Measurements from ENCODE around the gene TUBB3. TPM values are rescaled to one million over a fixed set of nuclear protein-coding genes. Genes with fewer than 3 reads are reported as not detected.
"Not testable (repeated sequence)": the region's sequence is repeated elsewhere in the genome, so short reads cannot be mapped to it uniquely, and the experiment has no call there.

TUBB3 gene
- total and polyA plus RNA-seq, 2 experiments from 2014 or later = 4.6 to 7.5 TPM

DNA sequence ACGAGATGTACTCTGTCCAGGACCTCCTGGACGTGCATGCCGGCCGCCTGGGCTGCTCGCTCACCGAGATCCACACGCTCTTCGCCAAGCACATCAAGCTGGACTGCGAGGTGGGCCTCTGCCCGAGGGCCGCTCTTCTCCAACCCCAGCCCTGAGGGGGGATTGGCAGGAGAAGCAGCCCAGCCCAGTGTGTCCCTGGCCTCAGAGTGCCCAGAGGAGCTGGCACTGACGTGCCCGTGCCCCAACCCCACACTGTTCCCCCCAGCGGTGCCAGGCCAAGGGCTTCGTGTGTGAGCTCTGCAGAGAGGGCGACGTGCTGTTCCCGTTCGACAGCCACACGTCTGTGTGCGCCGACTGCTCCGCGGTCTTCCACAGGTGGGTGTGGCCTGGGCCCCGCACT is 41.1 kb downstream of the TUBB3 start:
- Histone ChIP-seq H3K4me1 (ENCODE audit: low read depth) (no peaks in the 10 kb centered on the region), H3K9me3 (ENCODE audit: low read depth) (no peaks in the 10 kb centered on the region), H3K36me3 (peaks cover 7% of the 10 kb centered on the region), H3K27me3 (no peaks in the 10 kb centered on the region), H3K4me3 (no peak overlapping the region), H3K27ac (no peak overlapping the region)
- TF ChIP-seq CTCF (IDR thresholded peaks at IDR 0.05; ENCODE audit: low read depth, low read length) = no peak
- DNase-seq (ENCODE audit: low read depth in 1 of 2, low spot score in 1 of 2) = no peak

DNA sequence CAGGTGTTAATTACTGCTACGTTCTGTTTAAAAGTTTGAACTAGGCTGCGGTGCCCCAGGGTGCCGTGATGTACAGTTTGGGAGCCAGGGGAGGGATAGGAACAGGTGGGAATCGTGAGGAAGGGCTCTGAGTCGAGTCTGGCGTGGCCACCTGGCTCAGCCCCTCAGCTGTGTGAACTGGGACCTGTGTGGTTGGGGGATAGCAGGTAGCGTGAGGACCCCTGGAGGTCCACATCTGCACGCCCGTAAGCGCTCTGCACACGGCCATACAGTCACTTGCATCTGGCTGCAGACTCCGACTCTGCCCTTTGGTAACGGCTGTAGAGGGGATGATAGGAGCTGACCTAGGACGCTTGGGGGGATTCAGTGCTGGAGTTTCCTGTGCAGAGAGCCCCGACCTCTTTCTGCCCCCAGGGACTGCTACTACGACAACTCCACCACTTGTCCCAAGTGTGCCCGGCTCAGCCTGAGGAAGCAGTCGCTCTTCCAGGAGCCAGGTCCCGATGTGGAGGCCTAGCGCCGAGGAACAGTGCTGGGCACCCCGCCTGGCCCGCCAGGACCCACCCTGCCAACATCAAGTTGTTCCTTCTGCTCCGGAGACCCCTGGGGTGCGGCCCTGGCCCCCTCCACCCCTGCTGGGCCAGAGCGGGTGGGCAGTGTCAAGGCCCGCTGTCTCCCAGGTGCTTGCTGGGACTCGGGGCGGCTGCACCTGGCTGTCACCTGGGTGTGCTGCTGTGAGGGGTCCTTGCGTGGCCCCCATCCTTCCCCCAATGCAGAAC is 42.5 kb downstream of the TUBB3 start:
- TF ChIP-seq CTCF (IDR thresholded peaks at IDR 0.05; ENCODE audit: low read depth, low read length) = no peak

GRCh38 chr16:89966756-89967155 is 43.6 kb downstream of the TUBB3 start:
- no peak for DNase-seq (ENCODE audit: low read depth in 1 of 2, low spot score in 1 of 2)
- Histone ChIP-seq H3K27me3 (no peaks in the 10 kb centered on the region), H3K27ac (no peak overlapping the region), H3K36me3 (peaks cover 2% of the 10 kb centered on the region), H3K4me3 (no peak overlapping the region), H3K9me3 (ENCODE audit: low read depth) (no peaks in the 10 kb centered on the region), H3K4me1 (ENCODE audit: low read depth) (peaks cover 9% of the 10 kb centered on the region)
- no peak for TF ChIP-seq CTCF (IDR thresholded peaks at IDR 0.05; ENCODE audit: low read depth, low read length)

More for the DNA sequence above, 42.5 kb downstream of the TUBB3 start:
- Histone ChIP-seq H3K36me3 (peaks cover 6% of the 10 kb centered on the region), H3K27me3 (no peaks in the 10 kb centered on the region), H3K4me1 (ENCODE audit: low read depth) (no peaks in the 10 kb centered on the region), H3K4me3 (no peak overlapping the region), H3K27ac (no peak overlapping the region), H3K9me3 (ENCODE audit: low read depth) (no peaks in the 10 kb centered on the region)
- no peak for DNase-seq (ENCODE audit: low read depth in 1 of 2, low spot score in 1 of 2)

- H3K4me1 ChIP-seq (ENCODE audit: low read depth) = peaks cover 13% of the 10 kb centered on the region
- not testable (repeated sequence) for H3K27ac ChIP-seq; H3K9me3 ChIP-seq (ENCODE audit: low read depth); DNase-seq (ENCODE audit: low read depth in 1 of 2, low spot score in 1 of 2); H3K36me3 ChIP-seq; H3K4me3 ChIP-seq; H3K27me3 ChIP-seq
Observed at GRCh38 chr16:89967436-89967835, 44.3 kb downstream of the TUBB3 start.

DNA sequence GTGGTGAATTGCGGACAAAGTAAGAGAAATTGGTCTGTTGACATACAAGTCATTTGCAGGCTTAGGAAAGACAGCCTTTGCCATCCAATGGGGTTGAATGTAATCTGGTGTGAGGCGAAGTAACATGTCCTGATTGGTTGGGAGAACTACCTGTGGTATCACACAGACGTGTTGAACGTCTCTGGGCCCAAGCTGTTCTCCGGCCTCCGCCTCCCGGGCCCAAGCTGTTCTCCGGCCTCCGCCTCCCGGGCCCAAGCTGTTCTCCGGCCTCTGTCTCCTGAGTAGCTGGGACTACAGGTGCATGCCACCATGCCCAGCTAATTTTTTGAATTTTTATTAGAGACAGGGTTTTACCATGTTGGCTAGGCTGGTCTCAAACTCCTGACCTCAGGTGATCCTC is 44.9 kb downstream of the TUBB3 start:
- not testable (repeated sequence) for DNase-seq (ENCODE audit: low read depth in 1 of 2, low spot score in 1 of 2); H3K4me3 ChIP-seq

GRCh38 chr16:89969741-89970410 is 46.7 kb downstream of the TUBB3 start:
- no peak for DNase-seq (ENCODE audit: low read depth in 1 of 2, low spot score in 1 of 2)
- Histone ChIP-seq H3K9me3 (ENCODE audit: low read depth) (no peaks in the 10 kb centered on the region), H3K27ac (no peak overlapping the region), H3K36me3 (no peaks in the 10 kb centered on the region), H3K27me3 (no peaks in the 10 kb centered on the region), H3K4me1 (ENCODE audit: low read depth) (peaks cover 16% of the 10 kb centered on the region), H3K4me3 (no peak overlapping the region)
- no peak for TF ChIP-seq CTCF (IDR thresholded peaks at IDR 0.05; ENCODE audit: low read depth, low read length)

More for the DNA sequence above, 44.9 kb downstream of the TUBB3 start:
- H3K27me3 ChIP-seq; H3K27ac ChIP-seq; H3K36me3 ChIP-seq; H3K9me3 ChIP-seq (ENCODE audit: low read depth): not testable (repeated sequence)
- H3K4me1 ChIP-seq (ENCODE audit: low read depth) = peaks cover 13% of the 10 kb centered on the region
